ENCODE measurements around the gene DGKG.

DNA sequence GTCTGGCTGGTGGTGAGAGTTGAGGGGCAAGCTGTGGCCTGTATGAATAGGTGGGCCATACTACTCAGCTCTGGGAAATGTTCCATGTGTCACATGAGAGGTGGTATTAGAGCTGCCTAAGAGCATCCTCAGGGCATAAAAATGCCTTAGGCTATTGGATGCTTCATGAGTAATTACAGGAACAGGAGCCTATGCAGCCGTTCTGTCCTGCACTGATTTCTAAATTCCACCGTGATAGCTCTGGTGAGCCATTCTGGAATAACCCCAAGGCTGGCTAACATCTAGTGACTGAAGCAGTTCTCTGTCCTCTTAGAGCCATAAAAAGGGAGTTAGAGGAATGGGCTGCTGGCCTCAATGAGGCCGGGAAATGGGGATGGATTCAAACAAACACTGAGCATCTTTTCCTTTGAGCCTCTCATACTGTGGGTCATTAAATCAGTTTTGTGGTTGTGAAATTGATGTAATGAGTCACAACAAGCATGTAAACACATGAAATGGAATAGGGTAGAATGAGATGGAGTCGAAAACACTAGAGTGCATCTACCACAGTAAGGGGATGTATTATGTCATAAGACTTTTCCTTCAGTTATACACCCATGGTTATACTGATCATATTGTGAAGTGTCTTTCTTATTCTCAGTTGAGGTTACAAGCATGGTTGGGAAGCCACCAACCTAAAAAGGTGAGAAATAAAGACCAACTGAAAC is 41.0 kb downstream of the DGKG start:
- TF ChIP-seq, protein P1, sequence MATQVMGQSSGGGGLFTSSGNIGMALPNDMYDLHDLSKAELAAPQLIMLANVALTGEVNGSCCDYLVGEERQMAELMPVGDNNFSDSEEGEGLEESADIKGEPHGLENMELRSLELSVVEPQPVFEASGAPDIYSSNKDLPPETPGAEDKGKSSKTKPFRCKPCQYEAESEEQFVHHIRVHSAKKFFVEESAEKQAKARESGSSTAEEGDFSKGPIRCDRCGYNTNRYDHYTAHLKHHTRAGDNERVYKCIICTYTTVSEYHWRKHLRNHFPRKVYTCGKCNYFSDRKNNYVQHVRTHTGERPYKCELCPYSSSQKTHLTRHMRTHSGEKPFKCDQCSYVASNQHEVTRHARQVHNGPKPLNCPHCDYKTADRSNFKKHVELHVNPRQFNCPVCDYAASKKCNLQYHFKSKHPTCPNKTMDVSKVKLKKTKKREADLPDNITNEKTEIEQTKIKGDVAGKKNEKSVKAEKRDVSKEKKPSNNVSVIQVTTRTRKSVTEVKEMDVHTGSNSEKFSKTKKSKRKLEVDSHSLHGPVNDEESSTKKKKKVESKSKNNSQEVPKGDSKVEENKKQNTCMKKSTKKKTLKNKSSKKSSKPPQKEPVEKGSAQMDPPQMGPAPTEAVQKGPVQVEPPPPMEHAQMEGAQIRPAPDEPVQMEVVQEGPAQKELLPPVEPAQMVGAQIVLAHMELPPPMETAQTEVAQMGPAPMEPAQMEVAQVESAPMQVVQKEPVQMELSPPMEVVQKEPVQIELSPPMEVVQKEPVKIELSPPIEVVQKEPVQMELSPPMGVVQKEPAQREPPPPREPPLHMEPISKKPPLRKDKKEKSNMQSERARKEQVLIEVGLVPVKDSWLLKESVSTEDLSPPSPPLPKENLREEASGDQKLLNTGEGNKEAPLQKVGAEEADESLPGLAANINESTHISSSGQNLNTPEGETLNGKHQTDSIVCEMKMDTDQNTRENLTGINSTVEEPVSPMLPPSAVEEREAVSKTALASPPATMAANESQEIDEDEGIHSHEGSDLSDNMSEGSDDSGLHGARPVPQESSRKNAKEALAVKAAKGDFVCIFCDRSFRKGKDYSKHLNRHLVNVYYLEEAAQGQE (IDR thresholded peaks at IDR 0.05; ENCODE audit: low read depth, low read length) = no peak
- TF ChIP-seq, protein P2, sequence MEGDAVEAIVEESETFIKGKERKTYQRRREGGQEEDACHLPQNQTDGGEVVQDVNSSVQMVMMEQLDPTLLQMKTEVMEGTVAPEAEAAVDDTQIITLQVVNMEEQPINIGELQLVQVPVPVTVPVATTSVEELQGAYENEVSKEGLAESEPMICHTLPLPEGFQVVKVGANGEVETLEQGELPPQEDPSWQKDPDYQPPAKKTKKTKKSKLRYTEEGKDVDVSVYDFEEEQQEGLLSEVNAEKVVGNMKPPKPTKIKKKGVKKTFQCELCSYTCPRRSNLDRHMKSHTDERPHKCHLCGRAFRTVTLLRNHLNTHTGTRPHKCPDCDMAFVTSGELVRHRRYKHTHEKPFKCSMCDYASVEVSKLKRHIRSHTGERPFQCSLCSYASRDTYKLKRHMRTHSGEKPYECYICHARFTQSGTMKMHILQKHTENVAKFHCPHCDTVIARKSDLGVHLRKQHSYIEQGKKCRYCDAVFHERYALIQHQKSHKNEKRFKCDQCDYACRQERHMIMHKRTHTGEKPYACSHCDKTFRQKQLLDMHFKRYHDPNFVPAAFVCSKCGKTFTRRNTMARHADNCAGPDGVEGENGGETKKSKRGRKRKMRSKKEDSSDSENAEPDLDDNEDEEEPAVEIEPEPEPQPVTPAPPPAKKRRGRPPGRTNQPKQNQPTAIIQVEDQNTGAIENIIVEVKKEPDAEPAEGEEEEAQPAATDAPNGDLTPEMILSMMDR (IDR thresholded peaks at IDR 0.05) = no peak
